ENCODE results near the gene REEP5. TPM values are rescaled to one million over a fixed set of nuclear protein-coding genes. Genes with fewer than 3 reads are reported as not detected.
"Not testable (repeated sequence)": the region's sequence is repeated elsewhere in the genome, so short reads cannot be mapped to it uniquely, and the experiment has no call there.

REEP5 gene
- total RNA-seq, 1 experiment from 2014 or later = 49.6 TPM

DNA sequence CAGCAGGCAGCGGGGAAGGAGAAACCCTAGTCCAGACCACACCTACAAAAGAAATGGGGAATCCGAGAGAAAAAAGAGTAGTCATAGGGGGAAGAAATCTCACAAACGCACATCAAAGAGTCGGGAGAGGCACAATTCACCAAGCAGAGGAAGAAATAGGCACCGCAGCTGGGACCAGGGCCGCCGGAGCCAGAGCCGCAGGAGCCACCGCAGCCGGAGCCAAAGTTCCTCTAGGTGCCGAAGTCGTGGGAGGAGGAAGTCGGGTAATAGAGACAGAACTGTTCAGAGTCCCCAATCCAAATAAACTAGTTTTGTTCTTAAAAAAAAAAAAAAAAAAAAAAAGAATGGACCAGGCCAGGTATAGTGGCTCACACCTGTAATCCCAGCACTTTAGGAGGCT is 29.3 kb downstream of the REEP5 start (continued):
- TF ChIP-seq, protein P1, sequence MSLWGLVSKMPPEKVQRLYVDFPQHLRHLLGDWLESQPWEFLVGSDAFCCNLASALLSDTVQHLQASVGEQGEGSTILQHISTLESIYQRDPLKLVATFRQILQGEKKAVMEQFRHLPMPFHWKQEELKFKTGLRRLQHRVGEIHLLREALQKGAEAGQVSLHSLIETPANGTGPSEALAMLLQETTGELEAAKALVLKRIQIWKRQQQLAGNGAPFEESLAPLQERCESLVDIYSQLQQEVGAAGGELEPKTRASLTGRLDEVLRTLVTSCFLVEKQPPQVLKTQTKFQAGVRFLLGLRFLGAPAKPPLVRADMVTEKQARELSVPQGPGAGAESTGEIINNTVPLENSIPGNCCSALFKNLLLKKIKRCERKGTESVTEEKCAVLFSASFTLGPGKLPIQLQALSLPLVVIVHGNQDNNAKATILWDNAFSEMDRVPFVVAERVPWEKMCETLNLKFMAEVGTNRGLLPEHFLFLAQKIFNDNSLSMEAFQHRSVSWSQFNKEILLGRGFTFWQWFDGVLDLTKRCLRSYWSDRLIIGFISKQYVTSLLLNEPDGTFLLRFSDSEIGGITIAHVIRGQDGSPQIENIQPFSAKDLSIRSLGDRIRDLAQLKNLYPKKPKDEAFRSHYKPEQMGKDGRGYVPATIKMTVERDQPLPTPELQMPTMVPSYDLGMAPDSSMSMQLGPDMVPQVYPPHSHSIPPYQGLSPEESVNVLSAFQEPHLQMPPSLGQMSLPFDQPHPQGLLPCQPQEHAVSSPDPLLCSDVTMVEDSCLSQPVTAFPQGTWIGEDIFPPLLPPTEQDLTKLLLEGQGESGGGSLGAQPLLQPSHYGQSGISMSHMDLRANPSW (CRISPR knock-in tag; conservative IDR thresholded peaks at IDR 0.05; ENCODE audit: low read depth) = no peak
- TF ChIP-seq TCF7 (CRISPR knock-in tag; IDR thresholded peaks at IDR 0.05; ENCODE audit: low read depth) (no peak), CBFB (CRISPR knock-in tag; IDR thresholded peaks at IDR 0.05; ENCODE audit: low read depth) (no peak), GRHL2 (CRISPR knock-in tag; IDR thresholded peaks at IDR 0.05; ENCODE audit: insufficient replicate concordance, severe bottlenecking) (no peak), NFYB (CRISPR knock-in tag; conservative IDR thresholded peaks at IDR 0.05; ENCODE audit: low read depth) (no peak)

DNA sequence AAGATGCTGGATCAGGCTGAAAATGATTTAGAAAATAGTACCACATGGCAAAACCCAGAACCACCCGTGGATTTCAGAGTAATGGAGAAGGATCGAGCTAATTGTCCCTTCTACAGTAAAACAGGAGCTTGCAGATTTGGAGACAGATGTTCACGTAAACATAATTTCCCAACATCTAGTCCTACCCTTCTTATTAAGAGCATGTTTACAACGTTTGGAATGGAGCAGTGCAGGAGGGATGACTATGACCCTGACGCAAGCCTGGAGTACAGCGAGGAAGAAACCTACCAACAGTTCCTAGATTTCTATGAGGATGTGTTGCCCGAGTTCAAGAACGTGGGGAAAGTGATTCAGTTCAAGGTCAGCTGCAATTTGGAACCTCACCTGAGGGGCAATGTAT is 30.0 kb downstream of the REEP5 start:
- H3K27me3 Mint-ChIP-seq (ENCODE audit: low read depth); H3K4me3 Mint-ChIP-seq; ATAC-seq; H3K4me1 Mint-ChIP-seq; H3K9me3 Mint-ChIP-seq; POLR2A ChIA-PET; DNase-seq (ENCODE audit: low spot score); CTCF ChIA-PET: not testable (repeated sequence)
- Mint-ChIP-seq H3K27ac (0 out of 2 replicates have a peak overlapping the region, but pooled peaks have one; percentile 20), H3K36me3 (peaks cover 28% of the 10 kb centered on the region)

DNA sequence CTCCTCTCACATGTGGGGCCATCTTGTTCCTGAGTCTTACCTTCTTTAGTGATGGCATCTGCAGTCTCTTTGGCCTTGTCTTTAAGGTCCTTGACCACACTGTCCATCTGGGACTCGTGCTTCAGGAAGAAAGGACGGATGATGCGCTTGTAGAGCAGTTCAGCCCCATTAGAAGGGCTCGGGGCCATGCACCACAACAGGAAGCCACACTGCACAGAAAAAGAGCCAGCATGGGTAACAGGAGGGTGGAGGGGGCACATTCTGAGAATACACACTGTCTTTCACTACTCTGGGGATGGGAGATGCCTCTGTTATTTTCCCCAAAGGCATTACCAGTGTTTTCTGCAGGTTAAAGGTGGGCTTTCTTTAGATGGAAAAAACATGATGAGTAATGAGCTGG is 35.1 kb downstream of the REEP5 start:
- no peaks in the 10 kb centered on the region for H3K4me1 Mint-ChIP-seq
- POLR2A ChIA-PET = no interaction called here
- CTCF ChIA-PET = no interaction called here

More for the DNA sequence above, 35.1 kb downstream of the REEP5 start:
- DNase-seq (ENCODE audit: low spot score) (no peak), ATAC-seq (no peak)
- H3K4me3 Mint-ChIP-seq = no peak overlapping the region
- TF ChIP-seq FOXK1 (CRISPR knock-in tag; IDR thresholded peaks at IDR 0.05) = no peak
- TF ChIP-seq MYBL2 (CRISPR knock-in tag; IDR thresholded peaks at IDR 0.05) = no peak
- TF ChIP-seq, protein P2, sequence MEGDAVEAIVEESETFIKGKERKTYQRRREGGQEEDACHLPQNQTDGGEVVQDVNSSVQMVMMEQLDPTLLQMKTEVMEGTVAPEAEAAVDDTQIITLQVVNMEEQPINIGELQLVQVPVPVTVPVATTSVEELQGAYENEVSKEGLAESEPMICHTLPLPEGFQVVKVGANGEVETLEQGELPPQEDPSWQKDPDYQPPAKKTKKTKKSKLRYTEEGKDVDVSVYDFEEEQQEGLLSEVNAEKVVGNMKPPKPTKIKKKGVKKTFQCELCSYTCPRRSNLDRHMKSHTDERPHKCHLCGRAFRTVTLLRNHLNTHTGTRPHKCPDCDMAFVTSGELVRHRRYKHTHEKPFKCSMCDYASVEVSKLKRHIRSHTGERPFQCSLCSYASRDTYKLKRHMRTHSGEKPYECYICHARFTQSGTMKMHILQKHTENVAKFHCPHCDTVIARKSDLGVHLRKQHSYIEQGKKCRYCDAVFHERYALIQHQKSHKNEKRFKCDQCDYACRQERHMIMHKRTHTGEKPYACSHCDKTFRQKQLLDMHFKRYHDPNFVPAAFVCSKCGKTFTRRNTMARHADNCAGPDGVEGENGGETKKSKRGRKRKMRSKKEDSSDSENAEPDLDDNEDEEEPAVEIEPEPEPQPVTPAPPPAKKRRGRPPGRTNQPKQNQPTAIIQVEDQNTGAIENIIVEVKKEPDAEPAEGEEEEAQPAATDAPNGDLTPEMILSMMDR (IDR thresholded peaks at IDR 0.05) = no peak
- no peak for TF ChIP-seq ZNF396 (CRISPR knock-in tag; IDR thresholded peaks at IDR 0.05; ENCODE audit: borderline replicate concordance)
- TF ChIP-seq, protein P3, sequence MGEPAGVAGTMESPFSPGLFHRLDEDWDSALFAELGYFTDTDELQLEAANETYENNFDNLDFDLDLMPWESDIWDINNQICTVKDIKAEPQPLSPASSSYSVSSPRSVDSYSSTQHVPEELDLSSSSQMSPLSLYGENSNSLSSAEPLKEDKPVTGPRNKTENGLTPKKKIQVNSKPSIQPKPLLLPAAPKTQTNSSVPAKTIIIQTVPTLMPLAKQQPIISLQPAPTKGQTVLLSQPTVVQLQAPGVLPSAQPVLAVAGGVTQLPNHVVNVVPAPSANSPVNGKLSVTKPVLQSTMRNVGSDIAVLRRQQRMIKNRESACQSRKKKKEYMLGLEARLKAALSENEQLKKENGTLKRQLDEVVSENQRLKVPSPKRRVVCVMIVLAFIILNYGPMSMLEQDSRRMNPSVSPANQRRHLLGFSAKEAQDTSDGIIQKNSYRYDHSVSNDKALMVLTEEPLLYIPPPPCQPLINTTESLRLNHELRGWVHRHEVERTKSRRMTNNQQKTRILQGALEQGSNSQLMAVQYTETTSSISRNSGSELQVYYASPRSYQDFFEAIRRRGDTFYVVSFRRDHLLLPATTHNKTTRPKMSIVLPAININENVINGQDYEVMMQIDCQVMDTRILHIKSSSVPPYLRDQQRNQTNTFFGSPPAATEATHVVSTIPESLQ (CRISPR knock-in tag; IDR thresholded peaks at IDR 0.05) = no peak
- TF ChIP-seq NFATC4 (CRISPR knock-in tag; IDR thresholded peaks at IDR 0.05) = no peak
- TF ChIP-seq GTF2I (CRISPR knock-in tag; conservative IDR thresholded peaks at IDR 0.05) = no peak
- no peak for TF ChIP-seq PRRX2 (CRISPR knock-in tag; IDR thresholded peaks at IDR 0.05)
- TF ChIP-seq TEAD1 (CRISPR knock-in tag; IDR thresholded peaks at IDR 0.05) = no peak
- TF ChIP-seq, protein P4, sequence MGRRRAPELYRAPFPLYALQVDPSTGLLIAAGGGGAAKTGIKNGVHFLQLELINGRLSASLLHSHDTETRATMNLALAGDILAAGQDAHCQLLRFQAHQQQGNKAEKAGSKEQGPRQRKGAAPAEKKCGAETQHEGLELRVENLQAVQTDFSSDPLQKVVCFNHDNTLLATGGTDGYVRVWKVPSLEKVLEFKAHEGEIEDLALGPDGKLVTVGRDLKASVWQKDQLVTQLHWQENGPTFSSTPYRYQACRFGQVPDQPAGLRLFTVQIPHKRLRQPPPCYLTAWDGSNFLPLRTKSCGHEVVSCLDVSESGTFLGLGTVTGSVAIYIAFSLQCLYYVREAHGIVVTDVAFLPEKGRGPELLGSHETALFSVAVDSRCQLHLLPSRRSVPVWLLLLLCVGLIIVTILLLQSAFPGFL (CRISPR knock-in tag; IDR thresholded peaks at IDR 0.05; ENCODE audit: borderline replicate concordance) = no peak
- TF ChIP-seq, protein P5, sequence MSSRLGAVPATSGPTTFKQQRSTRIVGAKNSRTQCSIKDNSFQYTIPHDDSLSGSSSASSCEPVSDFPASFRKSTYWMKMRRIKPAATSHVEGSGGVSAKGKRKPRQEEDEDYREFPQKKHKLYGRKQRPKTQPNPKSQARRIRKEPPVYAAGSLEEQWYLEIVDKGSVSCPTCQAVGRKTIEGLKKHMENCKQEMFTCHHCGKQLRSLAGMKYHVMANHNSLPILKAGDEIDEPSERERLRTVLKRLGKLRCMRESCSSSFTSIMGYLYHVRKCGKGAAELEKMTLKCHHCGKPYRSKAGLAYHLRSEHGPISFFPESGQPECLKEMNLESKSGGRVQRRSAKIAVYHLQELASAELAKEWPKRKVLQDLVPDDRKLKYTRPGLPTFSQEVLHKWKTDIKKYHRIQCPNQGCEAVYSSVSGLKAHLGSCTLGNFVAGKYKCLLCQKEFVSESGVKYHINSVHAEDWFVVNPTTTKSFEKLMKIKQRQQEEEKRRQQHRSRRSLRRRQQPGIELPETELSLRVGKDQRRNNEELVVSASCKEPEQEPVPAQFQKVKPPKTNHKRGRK (CRISPR knock-in tag; IDR thresholded peaks at IDR 0.05; ENCODE audit: borderline replicate concordance) = no peak
- TF ChIP-seq CBFB (CRISPR knock-in tag; IDR thresholded peaks at IDR 0.05; ENCODE audit: low read depth) = no peak
- TF ChIP-seq, protein P6, sequence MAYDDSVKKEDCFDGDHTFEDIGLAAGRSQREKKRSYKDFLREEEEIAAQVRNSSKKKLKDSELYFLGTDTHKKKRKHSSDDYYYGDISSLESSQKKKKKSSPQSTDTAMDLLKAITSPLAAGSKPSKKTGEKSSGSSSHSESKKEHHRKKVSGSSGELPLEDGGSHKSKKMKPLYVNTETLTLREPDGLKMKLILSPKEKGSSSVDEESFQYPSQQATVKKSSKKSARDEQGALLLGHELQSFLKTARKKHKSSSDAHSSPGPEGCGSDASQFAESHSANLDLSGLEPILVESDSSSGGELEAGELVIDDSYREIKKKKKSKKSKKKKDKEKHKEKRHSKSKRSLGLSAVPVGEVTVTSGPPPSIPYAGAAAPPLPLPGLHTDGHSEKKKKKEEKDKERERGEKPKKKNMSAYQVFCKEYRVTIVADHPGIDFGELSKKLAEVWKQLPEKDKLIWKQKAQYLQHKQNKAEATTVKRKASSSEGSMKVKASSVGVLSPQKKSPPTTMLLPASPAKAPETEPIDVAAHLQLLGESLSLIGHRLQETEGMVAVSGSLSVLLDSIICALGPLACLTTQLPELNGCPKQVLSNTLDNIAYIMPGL (CRISPR knock-in tag; IDR thresholded peaks at IDR 0.05) = no peak
- TF ChIP-seq, protein P7, sequence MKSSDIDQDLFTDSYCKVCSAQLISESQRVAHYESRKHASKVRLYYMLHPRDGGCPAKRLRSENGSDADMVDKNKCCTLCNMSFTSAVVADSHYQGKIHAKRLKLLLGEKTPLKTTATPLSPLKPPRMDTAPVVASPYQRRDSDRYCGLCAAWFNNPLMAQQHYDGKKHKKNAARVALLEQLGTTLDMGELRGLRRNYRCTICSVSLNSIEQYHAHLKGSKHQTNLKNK (CRISPR knock-in tag; IDR thresholded peaks at IDR 0.05) = no peak
- no peak for TF ChIP-seq RORB (CRISPR knock-in tag; IDR thresholded peaks at IDR 0.05)
- TF ChIP-seq, protein P8, sequence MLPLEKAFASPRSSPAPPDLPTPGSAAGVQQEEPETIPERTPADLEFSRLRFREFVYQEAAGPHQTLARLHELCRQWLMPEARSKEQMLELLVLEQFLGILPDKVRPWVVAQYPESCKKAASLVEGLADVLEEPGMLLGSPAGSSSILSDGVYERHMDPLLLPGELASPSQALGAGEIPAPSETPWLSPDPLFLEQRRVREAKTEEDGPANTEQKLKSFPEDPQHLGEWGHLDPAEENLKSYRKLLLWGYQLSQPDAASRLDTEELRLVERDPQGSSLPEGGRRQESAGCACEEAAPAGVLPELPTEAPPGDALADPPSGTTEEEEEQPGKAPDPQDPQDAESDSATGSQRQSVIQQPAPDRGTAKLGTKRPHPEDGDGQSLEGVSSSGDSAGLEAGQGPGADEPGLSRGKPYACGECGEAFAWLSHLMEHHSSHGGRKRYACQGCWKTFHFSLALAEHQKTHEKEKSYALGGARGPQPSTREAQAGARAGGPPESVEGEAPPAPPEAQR (CRISPR knock-in tag; IDR thresholded peaks at IDR 0.05) = no peak
- H3K27ac Mint-ChIP-seq = no peak overlapping the region
- no peaks in the 10 kb centered on the region for H3K9me3 Mint-ChIP-seq
- H3K27me3 Mint-ChIP-seq (ENCODE audit: low read depth) = no peaks in the 10 kb centered on the region
- peaks cover 32% of the 10 kb centered on the region for H3K36me3 Mint-ChIP-seq

Measured in WTC11 (cell line).